ENCODE results near the gene CEACAM6.

The CEACAM6 gene

GRCh38 chr19:41714598-41714997 is 40.7 kb upstream of the CEACAM6 start:
- Histone ChIP-seq H2BK15ac (ENCODE audit: low read depth, poor library complexity, severe bottlenecking) (no peak overlapping the region), H3K79me1 (replicated peaks; ENCODE audit: low read length, poor library complexity, severe bottlenecking) (no peaks in the 10 kb centered on the region), H2AFZ (ENCODE audit: low read depth, low read length) (no peak overlapping the region), H3K4me3 (ENCODE audit: insufficient read depth in 1 of 2, low read depth in 1 of 2, low read length in 2 of 2) (no peak overlapping the region), H3K27ac (ENCODE audit: low read length, poor library complexity, severe bottlenecking) (no peak overlapping the region), H3K4ac (ENCODE audit: low read depth in 1 of 2, low read length in 2 of 2) (no peak overlapping the region), H3K18ac (ENCODE audit: low read depth in 1 of 2, low read length in 2 of 2) (no peak overlapping the region), H2BK5ac (ENCODE audit: low read depth, low read length, poor library complexity, severe bottlenecking) (no peak overlapping the region), H3K9me3 (ENCODE audit: control insufficient read depth, low read length) (no peaks in the 10 kb centered on the region), H3K4me2 (ENCODE audit: low read length, poor library complexity, severe bottlenecking) (no peak overlapping the region), H4K91ac (ENCODE audit: low read length) (no peak overlapping the region), H3K14ac (ENCODE audit: low read length in 2 of 2) (no peak overlapping the region), H4K8ac (ENCODE audit: low read length) (no peak overlapping the region), H3K36me3 (ENCODE audit: control insufficient read depth in 1 of 2, insufficient read depth in 2 of 2, low read depth in 1 of 2, low read length in 2 of 2) (no peaks in the 10 kb centered on the region), H3K4me1 (ENCODE audit: control insufficient read depth, insufficient read depth, low read depth, low read length) (no peaks in the 10 kb centered on the region), H2BK12ac (ENCODE audit: low read length in 2 of 2) (no peak overlapping the region), H3K9ac (ENCODE audit: low read length) (no peak overlapping the region), H2AK5ac (ENCODE audit: low read length, severe bottlenecking) (no peak overlapping the region), H3K23ac (ENCODE audit: low read length in 2 of 2) (no peak overlapping the region), H3K27me3 (ENCODE audit: control insufficient read depth in 1 of 2, insufficient read depth in 1 of 2, low read length in 2 of 2) (peaks cover 0 to 45% of the 10 kb centered on the region in 2 experiments), H2BK120ac (ENCODE audit: low read depth, low read length) (no peak overlapping the region)
- 66% methylated on average over 4 of the region's 5 CpGs for WGBS
- DNase-seq, result no peak

GRCh38 chr19:41718761-41719160 is 36.6 kb upstream of the CEACAM6 start:
- Histone ChIP-seq H2BK5ac (ENCODE audit: low read depth, low read length, poor library complexity, severe bottlenecking) (no peak overlapping the region), H3K27me3 (ENCODE audit: control insufficient read depth in 1 of 2, insufficient read depth in 1 of 2, low read length in 2 of 2) (peaks cover 0 to 28% of the 10 kb centered on the region in 2 experiments), H4K91ac (ENCODE audit: low read length) (no peak overlapping the region), H3K14ac (ENCODE audit: low read length in 2 of 2) (no peak overlapping the region), H2BK12ac (ENCODE audit: low read length in 2 of 2) (no peak overlapping the region), H3K4me2 (ENCODE audit: low read length, poor library complexity, severe bottlenecking) (no peak overlapping the region), H2BK15ac (ENCODE audit: low read depth, poor library complexity, severe bottlenecking) (no peak overlapping the region), H3K9ac (ENCODE audit: low read length) (no peak overlapping the region), H3K4me1 (ENCODE audit: control insufficient read depth, insufficient read depth, low read depth, low read length) (no peaks in the 10 kb centered on the region), H2BK120ac (ENCODE audit: low read depth, low read length) (no peak overlapping the region), H3K27ac (ENCODE audit: low read length, poor library complexity, severe bottlenecking) (no peak overlapping the region), H3K9me3 (ENCODE audit: control insufficient read depth, low read length) (no peaks in the 10 kb centered on the region), H2AK5ac (ENCODE audit: low read length, severe bottlenecking) (no peak overlapping the region), H3K4ac (ENCODE audit: low read depth in 1 of 2, low read length in 2 of 2) (no peak overlapping the region), H3K79me1 (replicated peaks; ENCODE audit: low read length, poor library complexity, severe bottlenecking) (no peaks in the 10 kb centered on the region), H3K23ac (ENCODE audit: low read length in 2 of 2) (no peak overlapping the region), H3K18ac (ENCODE audit: low read depth in 1 of 2, low read length in 2 of 2) (no peak overlapping the region), H4K8ac (ENCODE audit: low read length) (no peak overlapping the region), H3K36me3 (ENCODE audit: control insufficient read depth in 1 of 2, insufficient read depth in 2 of 2, low read depth in 1 of 2, low read length in 2 of 2) (no peaks in the 10 kb centered on the region), H2AFZ (ENCODE audit: low read depth, low read length) (no peak overlapping the region), H3K4me3 (ENCODE audit: insufficient read depth in 1 of 2, low read depth in 1 of 2, low read length in 2 of 2) (no peak overlapping the region)
- DNase-seq, result no peak
- 67% methylated on average over 6 of the region's 6 CpGs for WGBS

- Histone ChIP-seq H3K23ac (ENCODE audit: low read length in 2 of 2) (no peak overlapping the region), H3K79me1 (replicated peaks; ENCODE audit: low read length, poor library complexity, severe bottlenecking) (no peaks in the 10 kb centered on the region), H3K14ac (ENCODE audit: low read length in 2 of 2) (no peak overlapping the region), H4K8ac (ENCODE audit: low read length) (no peak overlapping the region), H2AK5ac (ENCODE audit: low read length, severe bottlenecking) (no peak overlapping the region), H3K4ac (ENCODE audit: low read depth in 1 of 2, low read length in 2 of 2) (no peak overlapping the region), H3K9ac (ENCODE audit: low read length) (no peak overlapping the region), H2BK15ac (ENCODE audit: low read depth, poor library complexity, severe bottlenecking) (no peak overlapping the region), H2BK120ac (ENCODE audit: low read depth, low read length) (no peak overlapping the region), H3K18ac (ENCODE audit: low read depth in 1 of 2, low read length in 2 of 2) (no peak overlapping the region), H2BK12ac (ENCODE audit: low read length in 2 of 2) (no peak overlapping the region), H3K36me3 (ENCODE audit: control insufficient read depth in 1 of 2, insufficient read depth in 2 of 2, low read depth in 1 of 2, low read length in 2 of 2) (no peaks in the 10 kb centered on the region), H3K27ac (ENCODE audit: low read length, poor library complexity, severe bottlenecking) (no peak overlapping the region), H3K4me2 (ENCODE audit: low read length, poor library complexity, severe bottlenecking) (no peak overlapping the region), H3K9me3 (ENCODE audit: control insufficient read depth, low read length) (no peaks in the 10 kb centered on the region), H2AFZ (ENCODE audit: low read depth, low read length) (no peak overlapping the region), H3K4me1 (ENCODE audit: control insufficient read depth, insufficient read depth, low read depth, low read length) (no peaks in the 10 kb centered on the region), H4K91ac (ENCODE audit: low read length) (no peak overlapping the region), H2BK5ac (ENCODE audit: low read depth, low read length, poor library complexity, severe bottlenecking) (no peak overlapping the region), H3K4me3 (ENCODE audit: insufficient read depth in 1 of 2, low read depth in 1 of 2, low read length in 2 of 2) (no peak overlapping the region), H3K27me3 (ENCODE audit: control insufficient read depth in 1 of 2, insufficient read depth in 1 of 2, low read length in 2 of 2) (peaks cover 0 to 24% of the 10 kb centered on the region in 2 experiments)
- no peak for DNase-seq
- 89% methylated on average over 2 of the region's 3 CpGs for WGBS
Measured at GRCh38 chr19:41720103-41720502, 35.2 kb upstream of the CEACAM6 start.

GRCh38 chr19:41726493-41726892 is 28.8 kb upstream of the CEACAM6 start:
- Histone ChIP-seq H3K9ac (ENCODE audit: low read length) (no peak overlapping the region), H3K18ac (ENCODE audit: low read depth in 1 of 2, low read length in 2 of 2) (no peak overlapping the region), H2AK5ac (ENCODE audit: low read length, severe bottlenecking) (no peak overlapping the region), H2BK15ac (ENCODE audit: low read depth, poor library complexity, severe bottlenecking) (no peak overlapping the region), H3K36me3 (ENCODE audit: control insufficient read depth in 1 of 2, insufficient read depth in 2 of 2, low read depth in 1 of 2, low read length in 2 of 2) (no peaks in the 10 kb centered on the region), H2BK120ac (ENCODE audit: low read depth, low read length) (no peak overlapping the region), H3K27ac (ENCODE audit: low read length, poor library complexity, severe bottlenecking) (no peak overlapping the region), H2AFZ (ENCODE audit: low read depth, low read length) (no peak overlapping the region), H3K4ac (ENCODE audit: low read depth in 1 of 2, low read length in 2 of 2) (no peak overlapping the region), H3K4me3 (ENCODE audit: insufficient read depth in 1 of 2, low read depth in 1 of 2, low read length in 2 of 2) (no peak overlapping the region), H4K91ac (ENCODE audit: low read length) (no peak overlapping the region), H4K8ac (ENCODE audit: low read length) (no peak overlapping the region), H3K4me1 (ENCODE audit: control insufficient read depth, insufficient read depth, low read depth, low read length) (no peaks in the 10 kb centered on the region), H2BK5ac (ENCODE audit: low read depth, low read length, poor library complexity, severe bottlenecking) (no peak overlapping the region), H3K4me2 (ENCODE audit: low read length, poor library complexity, severe bottlenecking) (no peak overlapping the region), H3K79me1 (replicated peaks; ENCODE audit: low read length, poor library complexity, severe bottlenecking) (no peaks in the 10 kb centered on the region), H2BK12ac (ENCODE audit: low read length in 2 of 2) (no peak overlapping the region), H3K14ac (ENCODE audit: low read length in 2 of 2) (no peak overlapping the region), H3K27me3 (ENCODE audit: control insufficient read depth in 1 of 2, insufficient read depth in 1 of 2, low read length in 2 of 2) (peaks cover 0 to 32% of the 10 kb centered on the region in 2 experiments), H3K23ac (ENCODE audit: low read length in 2 of 2) (no peak overlapping the region), H3K9me3 (ENCODE audit: control insufficient read depth, low read length) (no peaks in the 10 kb centered on the region)
- no peak for DNase-seq
- 55% methylated on average over 5 of the region's 5 CpGs for WGBS
